Measurements from ENCODE around the gene CREB3L1.

The CREB3L1 gene

GRCh38 chr11:46356924-46357482 is 79.5 kb downstream of the CREB3L1 start:
- no peak overlapping the region for H3K4me2 ChIP-seq
- TF ChIP-seq CTCF (conservative IDR thresholded peaks at IDR 0.05; ENCODE audit: low read depth, low read length) = no peak
- H3K27ac ChIP-seq = no peak overlapping the region
- H3K9ac ChIP-seq = no peak overlapping the region
- H3K4me3 ChIP-seq (IDR thresholded peaks at IDR 0.05; ENCODE audit: insufficient read depth, low read depth, low read length) = no peak overlapping the region
- no peaks in the 10 kb centered on the region for H3K27me3 ChIP-seq (ENCODE audit: insufficient read depth, low read depth)
- peaks cover 9% of the 10 kb centered on the region; the same call in 1 of the 2 replicates for H3K79me2 ChIP-seq (ENCODE audit: insufficient read depth, low read depth)
- no peaks in the 10 kb centered on the region for H3K36me3 ChIP-seq (ENCODE audit: insufficient read depth)
- no peaks in the 10 kb centered on the region for H4K20me1 ChIP-seq (ENCODE audit: insufficient read depth)
- H2AFZ ChIP-seq (ENCODE audit: low read depth) = no peak overlapping the region
- H3K4me1 ChIP-seq (ENCODE audit: low read depth, poor library complexity, severe bottlenecking) = peaks cover 11% of the 10 kb centered on the region

GRCh38 chr11:46357483-46357936 is 80.0 kb downstream of the CREB3L1 start:
- no peak overlapping the region for H3K4me2 ChIP-seq
- no peak overlapping the region for H3K9ac ChIP-seq
- H3K79me2 ChIP-seq (ENCODE audit: insufficient read depth, low read depth) = peaks cover 6% of the 10 kb centered on the region; the same call in 1 of the 2 replicates

GRCh38 chr11:46359953-46360352 is 82.5 kb downstream of the CREB3L1 start:
- no peak overlapping the region for H3K4me2 ChIP-seq
- no peak overlapping the region for H3K4me3 ChIP-seq (IDR thresholded peaks at IDR 0.05; ENCODE audit: insufficient read depth, low read depth, low read length)
- H3K27ac ChIP-seq = no peak overlapping the region
- TF ChIP-seq CTCF (conservative IDR thresholded peaks at IDR 0.05; ENCODE audit: low read depth, low read length) = no peak
- no peak overlapping the region for H3K9ac ChIP-seq
- peaks cover 11% of the 10 kb centered on the region for H3K4me1 ChIP-seq (ENCODE audit: low read depth, poor library complexity, severe bottlenecking)
- no peaks in the 10 kb centered on the region for H3K27me3 ChIP-seq (ENCODE audit: insufficient read depth, low read depth)
- no peaks in the 10 kb centered on the region; the same call in 1 of the 2 replicates for H3K79me2 ChIP-seq (ENCODE audit: insufficient read depth, low read depth)
- no peaks in the 10 kb centered on the region for H4K20me1 ChIP-seq (ENCODE audit: insufficient read depth)
- H2AFZ ChIP-seq (ENCODE audit: low read depth) = no peak overlapping the region
- H3K36me3 ChIP-seq (ENCODE audit: insufficient read depth) = no peaks in the 10 kb centered on the region

More at GRCh38 chr11:46357483-46357936, 80.0 kb downstream of the CREB3L1 start:
- no peaks in the 10 kb centered on the region for H4K20me1 ChIP-seq (ENCODE audit: insufficient read depth)
- H2AFZ ChIP-seq (ENCODE audit: low read depth) = no peak overlapping the region
- H3K27me3 ChIP-seq (ENCODE audit: insufficient read depth, low read depth) = no peaks in the 10 kb centered on the region
- H3K36me3 ChIP-seq (ENCODE audit: insufficient read depth) = no peaks in the 10 kb centered on the region
- no peak overlapping the region for H3K27ac ChIP-seq
- no peak for TF ChIP-seq CTCF (conservative IDR thresholded peaks at IDR 0.05; ENCODE audit: low read depth, low read length)
- no peak overlapping the region for H3K4me3 ChIP-seq (IDR thresholded peaks at IDR 0.05; ENCODE audit: insufficient read depth, low read depth, low read length)
- peaks cover 11% of the 10 kb centered on the region for H3K4me1 ChIP-seq (ENCODE audit: low read depth, poor library complexity, severe bottlenecking)

GRCh38 chr11:46360878-46361277 is 83.4 kb downstream of the CREB3L1 start:
- TF ChIP-seq CTCF (conservative IDR thresholded peaks at IDR 0.05; ENCODE audit: low read depth, low read length) = no peak
- H3K4me3 ChIP-seq (IDR thresholded peaks at IDR 0.05; ENCODE audit: insufficient read depth, low read depth, low read length) = no peak overlapping the region
- no peak overlapping the region for H3K27ac ChIP-seq

More at GRCh38 chr11:46360878-46361277, 83.4 kb downstream of the CREB3L1 start:
- Histone ChIP-seq H3K9ac (no peak overlapping the region), H3K79me2 (ENCODE audit: insufficient read depth, low read depth) (no peaks in the 10 kb centered on the region; the same call in 1 of the 2 replicates), H3K27me3 (ENCODE audit: insufficient read depth, low read depth) (no peaks in the 10 kb centered on the region), H3K4me2 (no peak overlapping the region), H4K20me1 (ENCODE audit: insufficient read depth) (no peaks in the 10 kb centered on the region), H3K4me1 (ENCODE audit: low read depth, poor library complexity, severe bottlenecking) (peaks cover 11% of the 10 kb centered on the region), H3K36me3 (ENCODE audit: insufficient read depth) (no peaks in the 10 kb centered on the region), H2AFZ (ENCODE audit: low read depth) (no peak overlapping the region)

Measured in KMS-11 (cell line).